ENCODE results near the gene ARHGEF16.

- TF ChIP-seq POLR2A (IDR thresholded peaks at IDR 0.05) (no peak), CTCF (IDR thresholded peaks at IDR 0.05 in 8 of 11, conservative IDR thresholded peaks at IDR 0.05 in 3 of 11) (no peak)
These were observed 62.6 kb downstream of the ARHGEF16 start for GRCh38 chr1:3516911-3517675.

Data from spleen (tissue), 7 donors.